HG03460 (cell line): ENCODE measurements around the gene MYL10.

ENCODE experiments used
- ATAC-seq: cut with Tn5 transposase; IDR thresholded peaks from one replicate; pipeline ENCODE4 v1.9.1; 2021; ENCODE audit not compliant: unreplicated experiment

Gene MYL10

DNA sequence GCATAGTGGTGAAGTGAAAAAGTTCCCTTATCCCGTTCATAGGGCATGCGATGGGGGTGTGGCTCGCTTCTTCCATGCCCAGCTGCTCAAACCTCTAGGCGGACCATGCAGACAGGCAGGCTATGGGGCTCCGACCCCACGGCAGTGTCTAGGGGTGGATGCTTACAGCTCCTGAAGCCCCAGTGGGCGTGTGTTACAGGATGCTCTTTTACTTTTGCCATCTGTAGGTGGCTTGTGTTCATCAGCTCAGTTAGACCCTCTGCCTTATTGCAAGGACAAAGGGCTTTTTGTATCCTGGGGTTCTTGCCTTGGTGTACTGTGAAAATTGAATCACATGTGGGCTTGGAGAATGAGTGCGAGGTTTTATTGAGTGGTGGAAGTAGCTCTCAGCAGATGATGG lies at the start of gene MYL10:
Gene MYL10, minus strand, starts transcription at position 126 of the 400 bp plus-strand sequence. CDS start 178 bp downstream, outside the sequence.
- ATAC-seq, result no peak

DNA sequence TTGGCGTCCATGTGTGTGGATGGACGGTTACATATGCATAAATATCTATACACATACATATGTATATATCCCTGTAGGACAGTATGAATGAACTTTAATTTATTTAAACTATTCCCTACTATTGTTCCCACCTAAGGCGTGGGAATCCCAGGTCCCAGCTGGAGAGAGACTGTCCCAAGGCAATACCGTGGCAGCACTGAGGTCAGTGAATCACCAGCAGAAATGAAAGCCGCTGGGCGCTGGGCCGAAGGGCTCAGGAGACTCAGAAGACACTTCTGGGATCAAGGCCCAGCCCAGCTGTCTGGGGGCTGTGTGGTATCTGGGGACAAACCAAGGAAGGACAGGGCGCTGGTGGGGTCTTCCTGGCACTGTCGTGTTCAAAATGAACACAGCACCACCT lies 49.6 kb upstream of the MYL10 start:
- ATAC-seq, result no peak

DNA sequence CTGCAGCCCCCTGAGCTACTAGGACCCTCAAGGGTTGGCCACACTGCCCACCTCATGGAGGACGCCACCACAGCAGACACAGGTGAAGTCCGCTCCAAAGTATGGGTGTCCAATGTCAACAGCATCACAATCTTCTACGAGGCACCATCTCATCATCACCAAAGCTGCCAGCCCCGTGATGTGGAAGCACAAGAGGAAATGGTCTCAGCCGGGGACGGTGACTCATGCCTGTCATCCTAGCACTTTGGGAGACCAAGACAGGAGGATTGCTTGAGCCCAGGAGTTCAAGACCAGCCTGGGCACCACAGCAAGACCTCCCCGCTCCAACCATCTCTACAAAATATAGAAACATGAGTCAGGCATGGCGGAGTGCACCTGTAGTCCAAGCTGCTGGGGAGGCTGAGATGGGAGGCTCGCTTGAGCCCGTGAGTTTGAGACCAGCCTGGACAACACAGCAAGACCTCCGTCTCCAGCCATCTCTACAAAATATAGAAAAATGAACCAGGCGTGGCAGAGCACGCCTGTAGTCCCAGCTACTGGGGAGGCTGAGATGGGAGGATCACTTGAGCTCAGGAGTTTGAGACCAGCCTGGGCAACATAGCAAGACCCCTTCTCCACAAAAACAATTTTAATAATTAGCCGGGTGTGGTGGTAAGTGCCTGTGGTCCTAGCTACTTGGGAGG lies 48.8 kb upstream of the MYL10 start:
- ATAC-seq, result no peak

DNA sequence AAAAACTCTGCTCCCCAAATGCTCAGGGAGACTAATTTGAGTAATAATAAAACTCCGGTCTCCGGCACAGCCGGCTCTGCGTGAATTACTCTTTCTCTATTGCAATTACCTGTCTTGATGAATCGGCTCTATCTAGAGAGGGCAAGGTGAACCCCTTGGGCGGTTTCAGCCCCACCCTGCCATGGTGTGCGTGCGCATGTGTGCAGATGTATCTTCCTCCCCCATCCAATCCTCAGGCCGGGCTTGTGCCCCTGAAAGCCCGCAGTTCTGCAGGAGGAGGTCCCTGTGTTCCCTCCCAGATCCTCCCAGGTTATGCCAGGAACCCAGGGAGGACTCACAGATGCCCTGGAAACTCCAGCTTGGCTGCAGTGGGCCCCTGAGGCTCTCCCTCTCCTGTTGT lies 48.3 kb upstream of the MYL10 start:
- no peak for ATAC-seq

DNA sequence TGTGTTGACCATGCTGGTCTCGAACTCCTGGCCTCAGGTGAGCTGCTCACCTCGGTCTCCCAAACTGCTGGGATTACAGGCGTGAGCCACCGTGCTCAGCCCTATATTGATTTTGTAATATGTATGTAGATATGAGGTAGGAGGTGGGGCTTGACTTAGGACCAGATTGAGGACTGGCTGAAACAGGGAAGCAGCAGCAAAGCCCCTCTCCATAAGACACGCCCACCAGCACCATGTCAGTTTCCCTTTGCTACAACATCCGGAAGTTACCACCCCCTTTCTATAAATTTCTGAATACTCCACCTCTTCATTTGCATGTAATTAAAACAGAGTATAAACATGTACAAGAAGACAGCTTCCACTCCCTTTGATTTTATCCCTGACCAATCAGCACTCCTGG lies 47.9 kb upstream of the MYL10 start:
- ATAC-seq, result no peak

DNA sequence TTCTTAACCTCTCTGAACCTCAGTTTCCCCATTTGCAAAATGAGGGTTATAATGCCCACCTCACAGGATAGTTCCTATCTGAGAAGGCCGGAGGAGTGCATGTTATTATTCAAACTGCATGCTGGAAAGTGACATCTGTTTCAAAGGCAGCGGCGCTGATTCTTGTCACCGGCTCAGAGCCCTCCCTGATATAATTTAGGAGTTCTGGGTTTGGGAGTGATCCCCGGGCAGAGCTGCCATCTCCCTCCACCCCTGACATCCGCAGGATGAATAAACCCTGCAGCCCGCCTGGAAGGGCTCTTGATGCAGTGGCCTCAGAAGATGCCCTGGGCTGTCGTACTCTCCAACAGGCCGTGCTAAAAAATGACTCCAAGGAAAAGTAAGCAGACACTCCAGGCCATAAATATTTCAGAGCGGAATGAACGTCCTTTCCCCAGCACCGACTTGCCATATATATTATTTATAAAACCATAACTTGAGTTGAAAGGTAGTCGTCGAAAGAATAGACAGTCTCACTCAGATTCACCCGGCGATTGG lies 47.0 kb upstream of the MYL10 start:
- no peak for ATAC-seq

DNA sequence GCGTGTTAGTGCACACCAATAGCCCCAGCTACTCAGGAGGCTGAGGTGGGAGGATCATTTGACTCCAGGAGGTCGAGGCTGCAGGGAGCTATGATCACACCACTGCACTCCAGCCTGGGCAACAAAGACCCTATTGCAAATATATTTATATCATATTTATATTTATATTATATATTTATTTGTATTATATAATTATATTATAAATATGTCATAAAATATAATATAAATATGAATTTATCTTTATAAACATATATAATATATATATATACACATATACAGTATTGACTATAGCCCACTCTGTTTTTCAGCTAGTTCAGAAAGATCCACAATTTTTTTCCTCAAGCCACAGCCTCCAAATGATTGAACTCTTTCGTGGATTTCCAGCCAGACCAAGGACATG lies 45.3 kb upstream of the MYL10 start:
- no peak for ATAC-seq

DNA sequence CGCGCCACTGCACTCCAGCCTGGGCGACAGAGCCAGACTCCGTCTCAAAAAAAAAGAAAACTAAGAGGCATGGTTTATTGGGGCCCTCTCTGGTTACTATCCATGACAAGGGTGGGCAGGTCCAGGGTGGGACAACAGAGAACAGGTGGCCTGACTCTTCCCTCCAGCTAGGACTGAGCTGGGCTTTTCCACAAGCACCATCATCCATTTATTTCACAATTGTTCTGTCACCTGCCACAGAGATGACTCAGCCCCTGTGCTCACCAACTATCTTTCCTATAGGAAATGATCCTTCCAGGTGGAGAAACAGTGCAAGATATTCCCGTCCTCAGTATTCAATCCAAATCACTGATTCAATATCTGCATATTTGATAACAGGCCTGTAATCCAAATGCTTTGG lies 44.9 kb upstream of the MYL10 start:
- ATAC-seq, result no peak

DNA sequence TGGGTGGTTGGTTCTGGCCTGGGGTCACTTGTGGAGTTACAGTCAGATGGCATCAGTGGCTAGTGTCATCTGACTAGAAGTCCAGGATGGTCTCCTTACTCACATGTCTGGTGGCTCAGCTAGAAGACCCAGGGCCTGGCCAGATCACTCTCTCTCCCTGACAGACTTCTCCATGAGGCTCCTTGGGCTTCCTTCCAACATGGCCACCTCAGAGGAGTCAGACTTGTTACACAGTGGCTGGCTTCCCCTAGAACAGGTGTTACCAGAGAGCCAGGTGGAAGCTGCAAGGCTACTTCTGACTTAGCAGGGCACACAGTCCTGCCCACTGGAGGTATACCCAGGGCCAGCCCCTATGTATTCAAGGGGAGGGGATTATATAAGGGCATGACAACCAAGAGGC lies 44.2 kb upstream of the MYL10 start:
- no peak for ATAC-seq

DNA sequence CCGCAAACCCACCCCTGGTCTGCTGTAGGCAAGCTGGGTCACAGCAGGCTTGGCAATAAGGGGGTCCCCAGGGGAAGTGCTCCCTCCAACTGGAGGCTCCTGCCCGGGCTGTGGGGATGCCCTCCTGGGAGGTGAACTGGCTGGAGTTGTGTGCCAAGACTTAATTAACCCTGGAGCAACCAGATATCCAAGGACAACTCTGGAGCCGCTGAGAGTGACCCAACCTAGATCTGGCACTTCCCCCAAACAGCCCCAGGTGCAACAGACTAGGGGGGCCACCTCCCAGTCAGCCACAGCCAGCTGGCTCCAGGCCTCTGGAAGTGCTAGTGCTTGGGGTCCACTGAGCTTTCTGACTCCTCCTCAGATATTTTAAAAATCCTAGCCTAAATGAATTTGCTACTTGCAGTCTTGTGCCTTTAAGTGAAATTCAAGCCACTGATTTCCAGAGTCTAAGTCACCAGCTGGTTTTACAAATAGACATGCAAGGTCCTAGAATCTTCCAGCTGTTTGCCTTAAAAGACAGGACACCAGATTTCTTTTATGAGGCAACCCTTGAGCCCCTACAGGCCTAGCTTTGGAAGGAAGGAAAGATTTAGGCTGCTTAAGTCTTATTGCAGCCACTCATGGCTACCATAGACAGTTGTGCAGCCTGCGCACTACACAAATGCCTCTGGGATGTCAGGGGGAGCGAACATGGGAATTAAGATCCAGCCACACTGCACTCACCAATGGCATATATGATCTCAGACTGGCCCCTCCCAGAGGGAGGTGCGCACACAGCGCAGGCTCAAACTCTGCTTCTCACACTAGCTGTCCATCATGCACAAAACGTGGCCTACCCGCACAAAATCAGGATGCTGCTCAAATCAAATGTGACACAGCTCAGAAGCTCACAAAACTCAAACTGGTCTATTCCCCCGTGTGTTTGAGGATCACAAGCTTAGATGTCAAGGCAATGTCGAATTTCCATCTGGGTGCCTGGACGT lies 42.6 kb upstream of the MYL10 start:
- no peak for ATAC-seq

DNA sequence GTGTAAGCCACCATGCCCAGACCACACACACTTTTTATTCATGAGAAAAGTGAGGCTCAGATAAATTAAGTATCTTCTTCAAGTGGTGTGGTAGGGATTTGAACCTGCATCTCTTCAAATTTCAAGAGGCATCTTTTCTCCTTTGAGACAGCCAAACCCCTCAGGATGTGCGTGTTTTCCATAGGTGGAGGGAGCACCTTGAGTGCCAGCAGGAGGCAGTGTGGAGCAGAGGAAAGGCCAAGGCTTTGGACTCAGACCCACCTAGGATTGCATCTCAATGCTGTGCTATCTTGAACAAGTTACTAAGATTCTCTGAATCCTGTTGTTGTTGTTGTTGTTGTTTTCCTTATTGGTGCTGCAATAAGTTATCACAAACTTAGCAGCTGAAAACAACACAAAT lies 40.2 kb upstream of the MYL10 start:
- no peak for ATAC-seq

DNA sequence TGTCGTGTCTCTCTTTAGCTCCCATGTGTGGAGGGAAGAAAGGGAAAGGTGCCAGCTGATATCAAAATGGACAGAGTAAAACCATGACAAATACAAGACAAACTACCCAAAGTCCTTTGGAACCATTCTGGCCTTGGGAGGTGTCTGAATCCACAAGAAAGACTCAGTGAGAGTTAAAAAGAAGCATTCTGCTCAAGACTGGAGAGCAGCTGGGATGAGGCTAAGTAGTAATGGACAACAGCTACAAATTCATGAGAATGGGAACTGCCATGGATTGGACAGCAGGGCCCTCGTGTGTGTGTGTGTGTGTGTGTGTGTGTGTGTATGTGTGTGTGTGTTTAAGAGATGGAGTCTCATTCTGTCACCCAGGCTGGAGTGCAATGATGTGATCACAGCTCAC lies 39.6 kb upstream of the MYL10 start:
- ATAC-seq, result no peak

DNA sequence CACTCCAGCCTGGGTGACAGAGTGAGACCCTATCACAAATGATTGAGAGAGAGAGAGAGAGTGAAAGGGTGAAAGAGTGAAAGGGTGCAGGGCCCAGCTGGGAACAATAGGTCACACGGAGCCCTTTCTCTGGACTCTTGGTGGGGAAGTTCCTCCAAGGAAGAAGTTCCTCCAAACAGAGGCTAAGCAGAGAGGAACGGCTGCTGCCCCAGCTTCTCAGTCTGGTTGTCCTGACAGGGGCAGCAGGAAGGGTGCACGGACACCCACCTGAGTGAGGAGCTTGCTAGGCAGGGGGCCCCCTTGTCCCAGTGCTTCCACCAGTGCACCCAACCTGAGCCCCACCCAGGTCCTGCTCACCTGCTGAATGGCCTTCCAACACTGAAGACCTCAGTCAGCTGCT lies 38.8 kb upstream of the MYL10 start:
- no peak for ATAC-seq

DNA sequence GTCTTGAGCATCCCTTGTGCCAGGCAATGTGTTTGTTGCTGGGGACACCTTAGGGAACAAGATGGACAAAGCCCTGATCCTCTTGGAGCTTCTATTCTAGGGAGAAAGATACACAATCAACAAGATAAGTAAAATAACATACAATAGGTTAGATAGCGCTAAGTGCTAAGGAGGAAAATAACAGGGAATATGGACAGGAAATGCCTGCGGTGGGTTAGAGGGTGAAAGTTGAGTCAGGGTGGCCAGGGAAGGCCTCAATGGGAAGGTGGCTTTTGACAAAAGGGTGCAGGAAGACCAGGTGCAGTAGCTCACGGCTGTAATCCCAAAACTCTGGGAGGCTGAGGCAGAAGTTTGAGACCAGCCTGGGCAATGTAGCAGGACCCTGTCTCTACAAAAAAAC lies 38.3 kb upstream of the MYL10 start:
- ATAC-seq, result no peak

DNA sequence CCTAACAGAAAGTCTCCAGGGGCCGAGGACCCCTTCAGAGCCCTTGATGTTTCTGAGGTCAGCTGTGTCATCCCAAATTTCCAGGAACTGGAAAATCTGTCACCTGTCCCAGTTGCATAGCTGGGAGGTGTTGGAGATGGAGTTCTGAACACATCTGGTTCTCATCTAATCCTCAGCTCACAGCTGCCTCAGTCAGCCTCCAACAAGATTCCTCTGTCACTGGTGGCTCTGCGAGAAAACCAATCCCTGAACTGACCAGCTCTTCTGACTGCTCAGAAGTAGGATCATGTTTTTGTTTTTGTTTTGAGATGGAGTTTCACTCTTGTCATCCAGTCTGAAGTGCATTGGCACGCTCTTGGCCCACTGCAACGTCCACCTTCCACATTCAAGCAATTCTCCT lies 37.6 kb upstream of the MYL10 start:
- ATAC-seq, result no peak

DNA sequence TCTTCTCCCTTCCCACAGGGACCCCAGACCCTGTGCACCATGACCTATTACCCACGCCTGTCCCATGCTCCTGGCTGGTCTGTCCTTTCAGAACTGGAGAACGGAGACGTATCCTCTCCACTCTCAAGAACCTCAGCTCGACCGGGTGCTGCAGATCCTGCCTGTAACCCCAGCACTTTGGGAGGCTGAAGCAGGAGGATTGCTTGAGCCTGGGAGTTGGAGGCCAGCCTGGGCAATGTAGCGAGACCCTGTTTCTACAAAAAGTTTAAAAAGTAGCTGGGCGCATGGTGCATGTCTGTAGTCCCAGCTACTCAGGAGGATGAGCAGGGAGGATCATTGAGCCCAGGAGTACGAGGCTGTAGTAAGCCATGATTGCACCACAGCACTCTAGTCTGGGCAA lies 37.2 kb upstream of the MYL10 start:
- no peak for ATAC-seq

DNA sequence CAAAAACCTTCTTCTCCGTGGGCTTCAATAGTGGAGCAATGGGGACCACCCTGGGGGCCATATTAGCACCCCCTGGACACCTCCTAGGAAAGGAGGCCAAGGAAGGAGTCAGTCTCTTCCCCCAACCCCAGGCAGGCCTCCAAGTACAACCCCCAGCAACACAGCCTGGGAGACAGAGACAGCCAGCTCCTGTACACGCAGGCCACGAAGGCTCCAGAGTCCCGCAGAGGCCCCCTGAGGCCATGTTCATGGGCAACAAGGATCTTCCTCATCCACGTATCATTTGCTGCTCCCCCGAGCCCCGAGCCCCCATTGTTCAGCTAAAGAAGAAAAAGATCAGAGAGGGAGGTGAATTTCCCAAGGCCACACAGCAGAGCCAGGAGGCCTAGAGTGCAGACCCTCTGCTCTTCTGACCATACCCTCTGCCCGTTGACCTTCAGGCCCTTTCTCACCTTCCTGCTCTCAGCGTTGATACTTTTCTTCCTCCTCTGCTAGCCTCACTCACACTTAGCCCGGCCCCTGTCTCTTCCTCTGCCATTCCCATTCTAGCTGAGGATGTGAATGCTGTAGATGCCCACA lies 35.9 kb upstream of the MYL10 start:
- ATAC-seq, result no peak

DNA sequence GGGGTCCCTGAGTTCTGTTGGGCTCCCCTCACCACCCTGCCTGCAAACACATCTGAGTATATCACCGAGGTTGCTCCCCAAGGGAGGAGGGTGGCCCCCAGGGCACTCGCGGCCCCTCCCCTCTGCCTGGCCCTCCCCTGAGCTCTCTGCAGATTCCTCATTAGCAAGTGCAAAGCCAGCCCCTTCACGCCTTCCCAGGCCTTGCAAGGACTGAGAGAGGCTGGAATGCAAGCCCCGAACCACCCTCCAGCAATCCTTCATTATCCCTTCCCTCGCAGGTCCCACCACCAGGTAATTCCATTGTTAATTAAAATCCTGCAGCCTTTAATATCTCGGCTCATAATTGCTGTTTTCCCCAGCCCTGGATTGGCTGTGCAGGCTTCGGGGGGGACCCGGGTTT lies 35.3 kb upstream of the MYL10 start:
- no peak for ATAC-seq

DNA sequence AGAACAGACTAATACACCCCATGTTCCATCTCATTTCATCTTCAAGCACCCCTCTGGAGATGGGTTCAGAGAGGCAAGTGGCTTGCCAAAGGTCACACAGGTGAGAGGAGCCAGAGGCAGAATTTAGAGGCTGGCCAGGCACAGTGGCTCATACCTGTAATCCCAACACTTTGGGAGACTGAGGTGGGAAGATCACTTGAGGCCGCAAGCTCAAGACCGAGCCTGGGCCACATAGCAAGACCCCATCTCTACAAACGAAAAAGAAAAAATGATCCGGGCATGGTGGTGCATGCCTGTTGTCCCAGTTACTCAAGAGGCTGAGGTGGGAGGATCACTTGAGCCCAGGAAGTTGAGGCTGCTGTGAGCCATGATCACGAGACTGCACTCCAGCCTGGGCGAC lies 34.7 kb upstream of the MYL10 start:
- ATAC-seq, result no peak

DNA sequence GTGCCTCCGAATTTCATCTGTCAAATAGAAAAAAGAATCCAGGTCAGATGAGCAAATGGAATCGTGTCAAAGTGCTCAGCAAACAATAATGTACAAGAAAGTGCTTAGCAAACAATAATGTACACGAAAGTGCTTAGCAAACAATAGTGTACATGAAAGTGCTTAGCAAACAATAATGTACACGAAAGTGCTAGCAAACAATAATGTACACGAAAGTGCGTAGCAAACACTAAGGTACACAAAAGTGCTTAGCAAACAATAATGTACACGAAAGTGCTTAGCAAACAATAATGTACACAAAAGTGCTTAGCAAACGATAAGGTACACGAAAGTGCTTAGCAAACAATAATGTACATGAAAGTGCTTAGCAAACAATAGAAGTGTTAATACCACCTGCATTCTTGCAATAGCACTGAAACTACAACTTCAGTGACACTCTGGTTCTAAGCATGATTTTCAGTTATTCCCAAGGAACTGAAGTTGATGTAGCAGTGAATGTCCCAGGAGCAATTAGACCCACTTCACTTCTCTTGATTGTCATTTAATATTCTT lies 33.4 kb upstream of the MYL10 start:
- ATAC-seq, result no peak

DNA sequence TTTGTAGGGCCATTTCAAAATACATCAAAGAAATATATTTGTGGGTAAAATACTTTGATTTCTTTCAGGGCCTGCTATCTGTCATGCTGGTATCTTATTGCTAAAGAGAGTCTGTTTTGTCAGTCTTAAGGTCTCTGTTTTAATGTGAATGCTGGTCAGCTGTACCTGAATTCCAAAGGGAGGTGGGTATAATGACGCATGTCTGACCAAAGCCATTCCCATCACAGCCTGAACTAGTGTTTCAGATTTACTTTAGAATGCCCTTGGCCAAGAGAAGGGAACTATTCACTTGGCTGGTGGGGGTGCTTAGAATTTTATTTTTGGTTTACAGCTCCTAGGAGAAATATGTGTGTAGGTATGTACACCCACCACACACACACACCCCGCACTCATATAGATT lies 30.6 kb upstream of the MYL10 start:
- ATAC-seq, result no peak
